Erythroblast (primary cell): ENCODE data around the gene HLA-C.

Experiments
- GATA1 ChIP-seq: IDR thresholded peaks from 2 replicates; pipeline ENCODE4 v1.6.1; 2011; ENCODE audit warnings: low read depth, mild to moderate bottlenecking, control low read depth, low read length, moderate library complexity
- POLR2A ChIP-seq: IDR thresholded peaks from 2 replicates; pipeline ENCODE4 v1.6.1; 2011; ENCODE audit warnings: mild to moderate bottlenecking, low read length

GRCh38 chr6:31309641-31310040 lies 37.7 kb upstream of the HLA-C start:
- TF ChIP-seq POLR2A, result no peak
- TF ChIP-seq GATA1, result no peak
